ENCODE data around the gene MAPT. TPM values are rescaled to one million over a fixed set of nuclear protein-coding genes. Genes with fewer than 3 reads are reported as not detected.

Gene MAPT
- total RNA-seq, 2 experiments from 2014 or later = 0.34 to 0.46 TPM

- POLR2A ChIA-PET = no interaction called here
These were observed 68.9 kb downstream of the MAPT start for GRCh38 chr17:45963283-45963682.

DNA sequence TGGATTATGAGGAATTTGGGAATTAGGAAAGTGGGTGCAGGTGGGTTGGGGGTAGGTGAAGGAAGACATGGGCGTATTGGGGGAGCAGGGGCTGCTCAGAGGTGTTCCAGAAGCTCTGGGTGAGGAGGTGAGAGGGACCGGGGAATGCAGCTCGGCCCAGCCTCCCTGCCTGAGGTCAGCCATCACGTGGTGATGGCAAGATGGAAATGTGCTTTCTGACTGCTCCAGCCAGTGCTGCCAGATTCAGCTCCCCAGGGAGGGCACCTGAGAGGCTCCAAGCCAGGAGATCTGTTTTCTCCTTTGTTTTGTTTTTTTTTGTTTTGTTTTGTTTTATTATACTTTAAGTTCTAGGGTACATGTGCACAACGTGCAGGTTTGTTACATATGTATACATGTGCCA is 69.5 kb downstream of the MAPT start:
- CTCF ChIA-PET = no interaction called here

More at GRCh38 chr17:45963283-45963682, 68.9 kb downstream of the MAPT start:
- CTCF ChIA-PET = no interaction called here

DNA sequence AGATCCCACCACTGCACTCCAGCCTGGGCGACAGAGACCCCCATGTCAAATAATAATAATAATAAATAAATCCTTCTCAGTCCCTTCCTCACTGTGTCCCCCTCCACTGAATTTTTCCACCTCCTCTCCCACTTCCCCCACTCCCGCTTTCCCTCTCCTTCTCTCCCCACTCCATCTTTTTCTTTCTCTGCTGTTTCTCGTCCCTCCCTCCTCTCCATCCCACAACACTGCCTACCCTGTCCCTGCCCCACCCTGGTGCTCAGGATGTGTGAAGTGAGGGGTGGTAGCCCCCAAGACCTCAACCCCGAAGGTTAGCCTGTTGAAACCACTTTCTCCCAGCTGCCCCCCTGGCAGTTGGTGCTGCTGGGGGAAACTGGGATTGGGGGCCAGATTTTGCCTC is 70.3 kb downstream of the MAPT start:
- POLR2A ChIA-PET = no interaction called here
- CTCF ChIA-PET = no interaction called here

More for the DNA sequence above, 69.5 kb downstream of the MAPT start:
- POLR2A ChIA-PET = no interaction called here

- ChIA-PET POLR2A (no interaction called here), CTCF (no interaction called here)
These were observed 71.5 kb downstream of the MAPT start for GRCh38 chr17:45965812-45966211.

GRCh38 chr17:45966606-45967280 is 72.4 kb downstream of the MAPT start:
- POLR2A ChIA-PET = interaction anchor here (0.7 kb wide), 1 partner anchor 14 kb away, joined by 3 read pairs; no protein-coding TSS in a partner anchor

GRCh38 chr17:45967378-45967777 is 73.0 kb downstream of the MAPT start:
- POLR2A ChIA-PET = interaction anchor here (0.7 kb wide), 1 partner anchor 13 kb away, joined by 3 read pairs; no protein-coding TSS in a partner anchor
- CTCF ChIA-PET = interaction anchor here (1.1 kb wide), 1 partner anchor 11 kb away, joined by 3 read pairs; no protein-coding TSS in a partner anchor

More at GRCh38 chr17:45966606-45967280, 72.4 kb downstream of the MAPT start:
- CTCF ChIA-PET = no interaction called here

GRCh38 chr17:45968732-45969131 is 74.4 kb downstream of the MAPT start:
- POLR2A ChIA-PET = no interaction called here
- CTCF ChIA-PET = interaction anchor here (0.7 kb wide), 1 partner anchor 804 kb away, joined by 3 read pairs; no protein-coding TSS in a partner anchor

- ChIA-PET CTCF (no interaction called here), POLR2A (no interaction called here)
These were observed 75.4 kb downstream of the MAPT start for GRCh38 chr17:45969726-45970125.

GRCh38 chr17:45970659-45971058 is 76.3 kb downstream of the MAPT start:
- POLR2A ChIA-PET = no interaction called here
- CTCF ChIA-PET = no interaction called here

DNA sequence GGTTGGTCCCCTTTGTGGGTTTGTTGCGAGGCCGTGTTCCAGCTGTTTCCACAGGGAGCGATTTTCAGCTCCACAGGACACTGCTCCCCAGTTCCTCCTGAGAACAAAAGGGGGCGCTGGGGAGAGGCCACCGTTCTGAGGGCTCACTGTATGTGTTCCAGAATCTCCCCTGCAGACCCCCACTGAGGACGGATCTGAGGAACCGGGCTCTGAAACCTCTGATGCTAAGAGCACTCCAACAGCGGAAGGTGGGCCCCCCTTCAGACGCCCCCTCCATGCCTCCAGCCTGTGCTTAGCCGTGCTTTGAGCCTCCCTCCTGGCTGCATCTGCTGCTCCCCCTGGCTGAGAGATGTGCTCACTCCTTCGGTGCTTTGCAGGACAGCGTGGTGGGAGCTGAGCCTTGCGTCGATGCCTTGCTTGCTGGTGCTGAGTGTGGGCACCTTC is 77.4 kb downstream of the MAPT start:
- CTCF ChIA-PET = interaction anchor here (0.6 kb wide), 1 partner anchor 92 kb away, joined by 3 read pairs; no protein-coding TSS in a partner anchor
- POLR2A ChIA-PET = no interaction called here

DNA sequence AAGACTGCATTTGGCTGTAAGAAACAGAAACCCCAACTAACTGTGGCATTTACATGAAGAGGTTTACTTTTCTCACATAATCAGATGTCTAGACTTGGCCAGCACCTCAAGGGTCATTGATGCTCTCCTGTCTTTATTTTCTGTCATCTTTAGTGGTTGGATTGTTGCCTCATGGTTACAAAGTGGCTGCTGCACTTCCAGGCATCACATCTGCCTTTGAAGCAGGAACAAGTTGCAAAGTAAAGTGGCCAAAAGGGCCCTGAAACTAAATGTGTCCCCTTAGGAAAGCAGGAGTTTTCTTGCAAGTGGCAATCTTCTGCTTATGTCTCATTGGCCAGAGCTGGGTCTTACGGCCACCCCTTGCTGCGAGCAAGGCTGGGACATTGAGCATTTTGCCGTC is 78.2 kb downstream of the MAPT start:
- POLR2A ChIA-PET = no interaction called here
- CTCF ChIA-PET = no interaction called here

DNA sequence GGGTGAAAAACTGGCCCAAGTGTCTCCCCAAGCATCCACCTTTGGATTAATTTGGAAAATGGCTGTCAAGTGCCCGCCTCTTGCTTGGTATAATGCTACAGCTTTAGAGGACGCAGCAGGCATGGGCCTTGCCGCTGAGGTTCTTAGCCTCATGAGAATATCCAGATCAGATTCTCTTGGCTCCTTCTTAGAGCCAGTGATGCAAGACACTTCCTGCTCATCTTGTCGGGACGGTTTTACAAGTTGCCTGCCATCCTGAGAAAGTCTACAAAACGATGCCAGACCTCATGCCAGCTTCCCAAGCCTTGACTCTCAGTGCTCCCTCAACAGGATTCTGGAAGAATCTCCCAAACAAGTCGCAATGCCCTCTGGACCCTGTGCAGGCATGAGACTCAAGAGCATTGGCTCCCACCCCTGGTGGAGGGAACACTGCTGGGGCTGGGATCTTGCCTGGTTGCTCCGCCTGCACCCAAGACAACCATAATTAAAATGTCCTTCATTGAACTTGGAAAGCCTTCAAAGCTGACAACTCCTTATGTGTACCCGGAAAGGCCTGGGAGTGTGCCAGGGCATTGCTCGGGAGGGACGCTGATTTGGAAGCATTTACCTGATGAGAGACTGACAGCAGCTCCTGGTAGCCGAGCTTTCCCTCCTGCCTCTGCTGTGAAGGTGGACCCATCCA is 78.9 kb downstream of the MAPT start:
- POLR2A ChIA-PET = no interaction called here
- CTCF ChIA-PET = interaction anchor here (0.8 kb wide), 1 partner anchor 14 kb away, joined by 3 read pairs; no protein-coding TSS in a partner anchor

DNA sequence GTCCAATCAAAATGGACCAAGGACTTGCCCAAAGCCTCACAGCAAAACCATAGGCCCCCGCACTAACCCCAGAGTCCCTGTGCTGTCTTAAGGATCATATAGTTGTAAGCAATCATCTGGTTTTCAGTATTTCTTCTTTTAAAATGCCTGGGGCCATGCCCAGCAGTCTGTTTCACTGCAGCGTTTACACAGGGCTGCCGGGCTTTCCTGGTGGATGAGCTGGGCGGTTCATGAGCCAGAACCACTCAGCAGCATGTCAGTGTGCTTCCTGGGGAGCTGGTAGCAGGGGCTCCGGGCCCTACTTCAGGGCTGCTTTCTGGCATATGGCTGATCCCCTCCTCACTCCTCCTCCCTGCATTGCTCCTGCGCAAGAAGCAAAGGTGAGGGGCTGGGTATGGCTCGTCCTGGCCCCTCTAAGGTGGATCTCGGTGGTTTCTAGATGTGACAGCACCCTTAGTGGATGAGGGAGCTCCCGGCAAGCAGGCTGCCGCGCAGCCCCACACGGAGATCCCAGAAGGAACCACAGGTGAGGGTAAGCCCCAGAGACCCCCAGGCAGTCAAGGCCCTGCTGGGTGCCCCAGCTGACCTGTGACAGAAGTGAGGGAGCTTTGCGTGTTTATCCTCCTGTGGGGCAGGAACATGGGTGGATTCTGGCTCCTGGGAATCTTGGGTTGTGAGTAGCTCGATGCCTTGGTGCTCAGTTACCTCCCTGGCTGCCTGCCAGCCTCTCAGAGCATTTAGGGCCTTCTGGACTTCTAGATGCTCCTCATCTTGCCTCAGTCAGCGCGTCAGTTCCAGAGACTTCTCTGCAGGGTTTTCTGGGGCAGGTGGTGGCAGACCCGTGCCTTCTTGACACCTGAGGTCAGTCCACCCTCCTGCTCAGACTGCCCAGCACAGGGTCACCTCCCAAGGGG is 79.8 kb downstream of the MAPT start:
- ChIA-PET POLR2A (no interaction called here), CTCF (interaction anchor here (0.8 kb wide), 1 partner anchor 13 kb away, joined by 3 read pairs; no protein-coding TSS in a partner anchor)

DNA sequence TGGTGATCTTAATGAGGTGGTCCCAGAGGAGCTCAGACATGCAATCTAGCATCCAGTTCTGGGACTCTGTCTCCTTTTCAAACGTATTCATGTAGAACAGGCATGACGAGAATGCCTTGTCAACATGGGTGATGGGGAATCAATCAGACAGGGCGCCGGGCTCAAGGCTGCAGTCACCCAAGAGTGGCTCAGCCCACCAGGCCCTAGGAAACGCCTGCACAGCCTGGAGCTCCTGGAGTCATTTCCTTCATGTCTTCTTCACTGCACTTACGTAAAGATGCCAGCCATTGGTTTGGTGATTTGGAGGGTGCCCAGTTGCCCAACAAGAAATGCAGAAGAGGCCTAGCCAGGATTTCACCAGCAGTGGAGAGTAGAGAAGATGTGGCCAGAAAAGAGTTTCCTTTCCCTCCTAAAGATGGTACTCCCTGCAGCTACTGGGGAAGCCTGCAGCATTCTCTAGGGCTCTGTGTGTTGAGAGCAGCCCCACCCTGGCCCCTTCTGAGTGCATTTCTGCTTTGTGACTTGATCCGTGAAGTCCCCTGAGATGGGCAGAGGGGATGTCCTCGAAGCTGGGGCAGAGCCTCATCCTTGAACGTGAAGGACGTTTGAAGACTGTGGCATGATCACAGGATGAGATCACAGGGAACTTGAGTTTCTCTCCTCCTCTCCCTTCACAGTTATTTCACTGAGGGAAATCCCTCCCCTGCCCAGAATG is 80.7 kb downstream of the MAPT start:
- ChIA-PET CTCF (no interaction called here), POLR2A (no interaction called here)

- ChIA-PET POLR2A (no interaction called here), CTCF (interaction anchor here (0.5 kb wide), 1 partner anchor 235 kb away, joined by 3 read pairs; no protein-coding TSS in a partner anchor)
These were observed 81.4 kb downstream of the MAPT start for GRCh38 chr17:45975640-45976295.

DNA sequence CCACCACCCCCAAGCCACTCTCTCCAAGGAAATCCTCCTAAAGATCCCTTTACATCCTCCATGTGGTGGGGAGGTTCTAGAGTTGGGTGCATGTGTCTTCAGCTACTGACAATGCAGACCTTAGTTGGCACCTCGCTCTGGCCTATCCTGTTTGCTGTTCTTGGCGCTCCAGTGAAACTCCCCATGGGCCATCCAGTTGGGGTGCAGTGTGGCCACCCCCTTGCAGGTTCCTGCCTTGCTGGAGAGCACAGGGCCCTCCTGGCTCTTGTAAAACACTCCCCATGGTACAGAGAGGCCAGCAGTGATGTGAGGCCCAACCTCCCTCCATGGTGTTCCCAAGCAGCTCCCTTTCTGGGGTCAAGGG is 82.0 kb downstream of the MAPT start:
- ChIA-PET CTCF (no interaction called here), POLR2A (no interaction called here)

DNA sequence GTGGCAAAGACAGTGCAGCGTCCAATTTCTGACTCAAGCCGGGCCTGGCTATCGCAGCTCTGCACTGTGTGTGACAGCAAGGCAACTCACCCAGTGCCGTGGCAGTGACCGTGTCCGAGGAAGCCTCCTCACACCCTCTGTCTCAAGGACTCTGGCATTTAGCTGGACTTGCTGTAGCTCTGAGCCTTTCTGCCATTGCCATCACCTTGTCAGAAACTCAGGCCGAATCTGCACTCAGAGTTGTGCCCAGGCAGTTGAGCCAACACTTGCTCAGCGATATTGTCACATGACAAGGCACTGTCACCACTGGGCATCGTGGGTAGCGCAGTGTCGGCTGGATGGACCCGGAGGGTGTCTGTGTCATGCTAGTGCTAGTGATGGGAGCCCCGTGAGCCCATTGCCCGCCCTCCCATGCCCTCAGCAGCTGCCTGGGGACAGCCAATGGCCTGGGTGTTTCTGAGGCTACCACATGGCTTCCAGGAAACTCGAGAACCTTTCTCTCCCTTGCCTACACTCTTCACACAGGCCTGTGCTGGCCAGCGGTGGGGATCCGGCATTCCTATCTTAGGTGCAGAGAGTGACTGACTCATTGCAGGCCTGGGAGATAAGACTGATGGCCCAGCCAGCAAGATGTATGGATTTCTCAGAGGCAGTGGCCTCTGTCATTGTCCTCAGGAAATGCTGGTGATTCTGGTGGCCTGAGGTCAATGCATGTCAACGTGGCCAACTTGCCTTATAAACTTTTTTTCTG is 82.6 kb downstream of the MAPT start:
- ChIA-PET CTCF (no interaction called here), POLR2A (no interaction called here)

DNA sequence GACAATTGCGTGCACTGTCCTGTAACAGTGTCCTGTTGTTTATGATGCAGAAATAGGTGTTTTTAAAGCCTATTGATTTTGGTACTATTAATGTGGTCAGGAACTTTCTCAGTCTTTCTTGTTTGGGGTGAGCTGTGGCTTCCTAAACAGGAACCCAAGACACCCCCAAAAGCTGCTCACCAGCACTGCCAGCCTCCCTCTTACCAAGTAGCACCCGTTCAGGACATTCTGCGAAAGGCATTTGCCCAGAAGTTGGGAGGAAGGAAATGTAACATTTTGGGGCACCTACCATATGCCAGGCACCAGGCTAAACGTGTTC is 83.1 kb downstream of the MAPT start:
- ChIA-PET POLR2A (no interaction called here), CTCF (no interaction called here)

Measured in activated CD8-positive, alpha-beta memory T cell treated with anti-CD3 and anti-CD28 coated beads for 36 hours (primary cell).